Measurements from ENCODE around the gene PLEKHM3.

Gene PLEKHM3

GRCh38 chr2:207848545-207848928 lies 176.8 kb downstream of the PLEKHM3 start:
- DNase-seq, result no peak

- no peak for DNase-seq
Measured at GRCh38 chr2:207847807-207848544, 177.4 kb downstream of the PLEKHM3 start.

- DNase-seq, result no peak
Measured at GRCh38 chr2:207847098-207847806, 178.1 kb downstream of the PLEKHM3 start.

GRCh38 chr2:207845202-207845864 lies 180.0 kb downstream of the PLEKHM3 start:
- DNase-seq, result no peak

GRCh38 chr2:207844648-207845047 lies 180.7 kb downstream of the PLEKHM3 start:
- no peak for DNase-seq

GRCh38 chr2:207840101-207840500 lies 185.2 kb downstream of the PLEKHM3 start:
- DNase-seq, result no peak

GRCh38 chr2:207839575-207839974 lies 185.8 kb downstream of the PLEKHM3 start:
- DNase-seq, result no peak

- no peak for DNase-seq
Measured at GRCh38 chr2:207839028-207839427, 186.3 kb downstream of the PLEKHM3 start.

GRCh38 chr2:207836521-207837133 lies 188.7 kb downstream of the PLEKHM3 start:
- DNase-seq, result no peak

GRCh38 chr2:207835805-207836204 lies 189.5 kb downstream of the PLEKHM3 start:
- DNase-seq, result no peak

GRCh38 chr2:207833251-207833751 lies 192.0 kb downstream of the PLEKHM3 start:
- DNase-seq, result no peak

- no peak for DNase-seq
Measured at GRCh38 chr2:207831584-207832248, 193.6 kb downstream of the PLEKHM3 start.

GRCh38 chr2:207830778-207831438 lies 194.4 kb downstream of the PLEKHM3 start:
- DNase-seq, result no peak

- no peak for DNase-seq
Measured at GRCh38 chr2:207828361-207829057, 196.8 kb downstream of the PLEKHM3 start.

- DNase-seq, result no peak
Measured at GRCh38 chr2:207825978-207826377, 199.3 kb downstream of the PLEKHM3 start.

- DNase-seq, result no peak
Measured at GRCh38 chr2:207825045-207825954, 200.0 kb downstream of the PLEKHM3 start.

GRCh38 chr2:207823865-207824264 lies 201.5 kb downstream of the PLEKHM3 start:
- no peak for DNase-seq

- no peak for DNase-seq
Measured at GRCh38 chr2:207819839-207820784, 205.2 kb downstream of the PLEKHM3 start.

Measured in DMS79 treated with DMSO at 0.1 percent for 48 hours (cell line).